Measurements from ENCODE around the gene SLC18A2. TPM values are rescaled to one million over a fixed set of nuclear protein-coding genes. Genes with fewer than 3 reads are reported as not detected.

Gene SLC18A2
- total RNA-seq, 1 experiment from 2014 or later = 4.0 TPM

- no peak overlapping the region for H3K23ac ChIP-seq (ENCODE audit: insufficient read length, low read depth, low read length)
- H3K27ac ChIP-seq (ENCODE audit: insufficient read length, low read depth, low read length) = no peak overlapping the region
- no peak overlapping the region for H3K4me2 ChIP-seq (ENCODE audit: insufficient read depth, insufficient read length, low read length)
- H3K4me1 ChIP-seq (ENCODE audit: insufficient read depth, low read length) = no peaks in the 10 kb centered on the region
- H2BK5ac ChIP-seq (ENCODE audit: insufficient read length, low read length) = no peak overlapping the region
- H2AK5ac ChIP-seq (ENCODE audit: insufficient read length, low read length) = no peak overlapping the region
- H3K79me2 ChIP-seq (ENCODE audit: insufficient read depth, low read length) = no peaks in the 10 kb centered on the region
- no peak overlapping the region for H3K4ac ChIP-seq (ENCODE audit: low read depth, low read length)
- no peak overlapping the region for H4K5ac ChIP-seq (ENCODE audit: insufficient read length, low read depth, low read length)
- no peak overlapping the region for H3K14ac ChIP-seq (ENCODE audit: insufficient read depth, low read length)
- no peak overlapping the region for H4K91ac ChIP-seq (ENCODE audit: insufficient read length, low read depth, low read length)
- no peak overlapping the region for H3K56ac ChIP-seq (ENCODE audit: insufficient read length, low read depth, low read length)
- Mint-ChIP-seq H3K4me1 (no peaks in the 10 kb centered on the region), H3K36me3 (ENCODE audit: insufficient read depth in 1 of 3, low read depth in 3 of 3) (0 out of 7 replicates have a peak, but pooled peaks cover 0 to 1% (median 0%) of the 10 kb centered on the region in 3 experiments), H3K9me3 (no peaks in the 10 kb centered on the region), H3K4me3 (no peak overlapping the region), H3K27me3 (ENCODE audit: low read depth) (no peaks in the 10 kb centered on the region; the same call in 1 of the 2 replicates), H3K27ac (no peak overlapping the region)
- H3T11ph ChIP-seq (ENCODE audit: low read length) = no peak overlapping the region
- H3K18ac ChIP-seq (ENCODE audit: insufficient read length, low read depth, low read length) = no peak overlapping the region
- no peak overlapping the region for H2BK15ac ChIP-seq (ENCODE audit: low read depth, low read length)
- no peak overlapping the region for H2BK20ac ChIP-seq (ENCODE audit: low read depth, low read length, poor library complexity, severe bottlenecking)
- H2AFZ ChIP-seq (ENCODE audit: low read length) = no peak overlapping the region
- no peak for DNase-seq
- H4K8ac ChIP-seq (replicated peaks; ENCODE audit: insufficient read length, low read depth, low read length) = no peak overlapping the region
- no peak overlapping the region for H2BK120ac ChIP-seq (ENCODE audit: low read depth, low read length, poor library complexity, severe bottlenecking)
- H3K79me1 ChIP-seq (ENCODE audit: insufficient read depth, low read depth, low read length, poor library complexity, severe bottlenecking) = no peaks in the 10 kb centered on the region
- no CpG with 5 or more reads among the region's 2 CpGs for WGBS (ENCODE audit: extremely low coverage, insufficient read length, low lambda C conversion rate)
- no peak overlapping the region for H2BK12ac ChIP-seq (ENCODE audit: insufficient read length, low read depth, low read length)
- H3K9me3 ChIP-seq (ENCODE audit: control insufficient read depth, low read depth, low read length) = no peaks in the 10 kb centered on the region
- no peak overlapping the region for H3K9ac ChIP-seq (ENCODE audit: extremely low read depth, insufficient read length, low read length)
- no peak for TF ChIP-seq CTCF (conservative IDR thresholded peaks at IDR 0.05)
- no peaks in the 10 kb centered on the region for H3K23me2 ChIP-seq (ENCODE audit: insufficient read length, low read depth, low read length, poor library complexity, severe bottlenecking)
- no peaks in the 10 kb centered on the region for H3K27me3 ChIP-seq (ENCODE audit: insufficient read depth, low read length)
- no peaks in the 10 kb centered on the region for H4K20me1 ChIP-seq (ENCODE audit: control insufficient read depth, insufficient read depth, insufficient read length)
These were observed 36.8 kb downstream of the SLC18A2 start for GRCh38 chr10:117277675-117278074.

Data from H9 (cell line).